H7 (cell line): ENCODE measurements around the gene THTPA. TPM values are rescaled to one million over a fixed set of nuclear protein-coding genes. Genes with fewer than 3 reads are reported as not detected.

Experiments used
- DNase-seq: peaks from one replicate; pipeline ENCODE4 v3.0.0; 2012
- H3K27me3 ChIP-seq: 2 replicates; pipeline ENCODE4 v1.6.0; 2011; ENCODE audit warnings: mild to moderate bottlenecking, low read length; ENCODE audit not compliant: control insufficient read depth, insufficient read depth
- H3K36me3 ChIP-seq: replicated peaks from 2 replicates; pipeline ENCODE4 v1.5.1; 2011; ENCODE audit warnings: low read length; ENCODE audit not compliant: control insufficient read depth, insufficient read depth
- H3K4me3 ChIP-seq: 2 replicates; pipeline ENCODE4 v1.5.1; 2011; ENCODE audit warnings: low read depth, mild to moderate bottlenecking, control low read depth, low read length, moderate library complexity; ENCODE audit not compliant: insufficient read depth
- total RNA-seq: library from RNA; depleted of rRNA; stranded (reverse); fragments of >200 nt; shearing (Covaris generic); gene quantifications from 2 replicates; pipeline ENCODE4 v1.2.3, GENCODE V29; 2014; rRNA removed

THTPA gene
- total RNA-seq, result 12.1 and 14.0 TPM in 2 replicates

DNA sequence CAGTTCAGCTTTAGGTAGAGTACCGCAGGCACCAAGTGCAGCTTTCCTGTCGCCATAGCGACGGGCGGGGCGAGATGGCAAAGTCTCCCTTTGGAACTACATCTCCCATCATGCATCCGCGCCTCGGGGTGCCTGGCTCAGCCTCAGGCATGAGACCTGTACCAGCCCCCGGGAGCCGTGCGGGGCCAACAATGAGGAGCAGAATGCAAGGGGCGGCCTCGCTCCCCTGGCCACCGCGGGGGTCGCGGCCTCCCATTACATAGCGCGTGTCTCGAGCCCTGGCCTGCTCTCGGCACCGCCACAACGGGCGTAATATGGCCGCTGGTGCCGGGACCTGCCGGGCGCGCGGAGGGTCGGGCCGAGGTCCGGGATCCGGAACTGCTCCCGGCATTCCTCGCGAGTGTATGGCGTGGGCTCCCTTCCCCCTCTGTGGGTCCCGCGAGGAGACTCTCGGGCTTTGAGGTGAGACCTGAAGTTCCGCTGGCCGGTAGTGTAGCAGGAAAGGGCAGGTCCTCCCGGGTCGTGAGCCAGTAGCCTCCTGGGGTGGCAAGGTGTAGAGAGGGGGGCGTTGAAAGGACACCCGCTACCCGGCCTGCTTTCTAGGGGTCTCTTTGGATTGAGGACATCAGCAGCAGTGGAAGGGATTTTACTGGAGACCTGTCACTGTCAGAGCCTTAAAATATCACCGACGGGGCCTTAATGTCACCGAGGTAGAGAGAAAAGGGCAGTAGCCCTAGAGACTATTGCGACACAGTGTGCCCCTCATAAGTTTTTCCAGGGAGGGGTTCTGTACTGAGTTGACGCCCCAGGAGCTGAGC is at the start of gene THTPA:
Gene THTPA, plus strand, starts transcription at position 390 of the 818 bp plus-strand sequence. CDS start 487 bp downstream, outside the sequence.
- H3K36me3 ChIP-seq, result peaks cover 15% of the 10 kb centered on the region
- DNase-seq, result peak; percentile 96

GRCh38 chr14:23512156-23512555 is 43.9 kb upstream of the THTPA start:
- H3K36me3 ChIP-seq, result no peaks in the 10 kb centered on the region
- DNase-seq, result no peak
- no peaks in the 10 kb centered on the region; the same call in 1 of the 2 replicates for H3K27me3 ChIP-seq
- no peak overlapping the region for H3K4me3 ChIP-seq

More for the DNA sequence above, at the start of gene THTPA:
- H3K27me3 ChIP-seq, result no peaks in the 10 kb centered on the region
- H3K4me3 ChIP-seq, result peak within 1 kb of the TSS; percentile 77

GRCh38 chr14:23513005-23513817 is 42.9 kb upstream of the THTPA start:
- H3K4me3 ChIP-seq, result no peak overlapping the region
- DNase-seq, result peak; percentile 14
- H3K27me3 ChIP-seq, result no peaks in the 10 kb centered on the region; the same call in 1 of the 2 replicates
- H3K36me3 ChIP-seq, result no peaks in the 10 kb centered on the region

- Histone ChIP-seq H3K36me3 (no peaks in the 10 kb centered on the region), H3K4me3 (no peak overlapping the region), H3K27me3 (no peaks in the 10 kb centered on the region; the same call in 1 of the 2 replicates)
- peak; percentile 10 for DNase-seq
Measured at GRCh38 chr14:23513818-23514643, 42.0 kb upstream of the THTPA start.

GRCh38 chr14:23514644-23514957 is 41.5 kb upstream of the THTPA start:
- H3K4me3 ChIP-seq, result no peak overlapping the region
- H3K27me3 ChIP-seq, result no peaks in the 10 kb centered on the region; the same call in 1 of the 2 replicates
- H3K36me3 ChIP-seq, result no peaks in the 10 kb centered on the region
- no peak for DNase-seq

DNA sequence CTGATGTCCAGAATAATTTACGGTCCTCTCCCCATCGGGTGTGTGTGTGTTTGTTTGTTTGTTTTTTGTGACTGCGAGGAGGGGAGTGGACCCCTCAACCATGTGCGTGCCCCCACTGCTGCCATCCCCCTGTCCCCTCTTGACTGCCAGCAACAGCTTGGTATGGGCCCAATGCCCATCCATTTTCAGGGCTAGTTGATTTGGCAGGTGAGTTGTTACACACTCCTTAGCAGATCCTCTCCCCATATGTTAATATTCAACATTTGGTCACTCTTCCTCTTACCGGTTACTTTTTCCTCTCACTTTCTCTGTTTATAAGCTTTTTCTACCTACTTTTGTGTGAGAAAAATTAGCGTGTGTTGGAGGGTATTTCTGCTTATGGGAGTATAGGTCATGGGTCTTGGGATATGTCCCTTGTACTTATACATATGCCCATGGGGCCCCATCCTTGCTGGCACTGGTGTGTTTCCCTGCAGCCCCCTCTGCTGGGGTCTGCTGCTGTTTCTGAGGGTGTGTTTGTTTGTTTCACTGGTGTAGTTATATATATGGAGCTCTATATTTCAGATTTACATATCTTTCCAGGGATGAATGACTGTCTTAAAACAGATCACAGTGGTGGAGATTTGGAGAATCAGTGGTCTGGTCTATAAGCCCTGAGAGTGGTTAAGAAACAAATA is 38.3 kb upstream of the THTPA start:
- Histone ChIP-seq H3K4me3 (no peak overlapping the region), H3K36me3 (no peaks in the 10 kb centered on the region), H3K27me3 (no peaks in the 10 kb centered on the region; the same call in 1 of the 2 replicates)
- DNase-seq, result no peak

DNA sequence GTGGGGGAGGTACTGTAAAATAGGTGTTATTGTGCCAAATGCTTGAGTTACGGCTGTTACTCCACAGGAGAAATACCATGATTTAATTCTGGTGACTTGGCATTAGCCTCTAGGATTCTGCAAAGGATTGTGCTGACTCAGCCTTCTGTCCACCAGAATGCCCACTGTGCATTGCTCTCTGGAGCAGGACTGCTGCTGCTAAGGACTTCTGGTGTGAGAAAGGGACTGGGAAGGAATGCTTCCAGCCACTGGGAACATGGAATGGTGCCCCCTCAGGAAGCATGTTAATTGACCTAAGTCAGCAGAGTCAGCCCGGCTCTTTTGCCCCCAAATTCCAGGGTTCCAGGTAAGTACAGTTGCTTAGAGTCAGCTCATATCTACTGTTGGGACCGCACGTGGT is 37.4 kb upstream of the THTPA start:
- peak; percentile 68 for DNase-seq

GRCh38 chr14:23520899-23521533 is 35.1 kb upstream of the THTPA start:
- Histone ChIP-seq H3K36me3 (peaks cover 4% of the 10 kb centered on the region), H3K27me3 (no peaks in the 10 kb centered on the region), H3K4me3 (no peak overlapping the region)
- DNase-seq, result peak; percentile 69

More for the DNA sequence above, 37.4 kb upstream of the THTPA start:
- H3K36me3 ChIP-seq, result no peaks in the 10 kb centered on the region; the same call in 1 of the 2 replicates
- no peak overlapping the region for H3K4me3 ChIP-seq
- no peaks in the 10 kb centered on the region; the same call in 1 of the 2 replicates for H3K27me3 ChIP-seq

- no peak for DNase-seq
- Histone ChIP-seq H3K27me3 (no peaks in the 10 kb centered on the region), H3K36me3 (peaks cover 12% of the 10 kb centered on the region), H3K4me3 (no peak overlapping the region)
Measured at GRCh38 chr14:23521785-23522640, 34.1 kb upstream of the THTPA start.

DNA sequence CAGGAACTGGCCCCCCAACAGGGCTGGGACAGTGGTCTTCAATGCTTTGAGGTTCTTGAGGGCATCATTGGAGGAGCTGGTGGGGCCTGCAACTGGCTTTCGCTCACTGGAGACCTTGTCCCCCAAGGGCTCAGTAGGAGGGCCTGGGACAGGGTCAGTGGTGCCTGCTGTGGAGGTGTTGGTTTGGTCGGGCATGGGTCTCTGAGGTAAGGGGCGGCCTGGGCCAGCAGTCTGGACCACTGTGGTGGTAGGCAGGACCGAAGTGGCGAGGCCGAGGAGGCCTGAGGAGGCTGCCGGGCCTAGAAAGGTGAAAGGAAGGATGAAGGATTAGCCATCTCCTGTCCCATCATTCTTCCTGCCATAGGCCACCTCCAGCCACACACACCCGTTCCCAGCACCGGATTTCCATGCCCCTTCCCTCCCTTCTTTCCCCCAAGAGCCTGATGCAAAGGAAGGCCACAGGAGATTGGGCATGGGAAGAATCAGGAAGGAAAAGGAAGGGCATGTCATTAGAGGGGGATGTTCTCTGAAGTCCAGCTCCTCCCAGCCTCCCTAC is 33.4 kb upstream of the THTPA start:
- H3K4me3 ChIP-seq, result no peak overlapping the region
- H3K27me3 ChIP-seq, result no peaks in the 10 kb centered on the region
- no peak for DNase-seq
- H3K36me3 ChIP-seq, result peaks cover 18% of the 10 kb centered on the region

DNA sequence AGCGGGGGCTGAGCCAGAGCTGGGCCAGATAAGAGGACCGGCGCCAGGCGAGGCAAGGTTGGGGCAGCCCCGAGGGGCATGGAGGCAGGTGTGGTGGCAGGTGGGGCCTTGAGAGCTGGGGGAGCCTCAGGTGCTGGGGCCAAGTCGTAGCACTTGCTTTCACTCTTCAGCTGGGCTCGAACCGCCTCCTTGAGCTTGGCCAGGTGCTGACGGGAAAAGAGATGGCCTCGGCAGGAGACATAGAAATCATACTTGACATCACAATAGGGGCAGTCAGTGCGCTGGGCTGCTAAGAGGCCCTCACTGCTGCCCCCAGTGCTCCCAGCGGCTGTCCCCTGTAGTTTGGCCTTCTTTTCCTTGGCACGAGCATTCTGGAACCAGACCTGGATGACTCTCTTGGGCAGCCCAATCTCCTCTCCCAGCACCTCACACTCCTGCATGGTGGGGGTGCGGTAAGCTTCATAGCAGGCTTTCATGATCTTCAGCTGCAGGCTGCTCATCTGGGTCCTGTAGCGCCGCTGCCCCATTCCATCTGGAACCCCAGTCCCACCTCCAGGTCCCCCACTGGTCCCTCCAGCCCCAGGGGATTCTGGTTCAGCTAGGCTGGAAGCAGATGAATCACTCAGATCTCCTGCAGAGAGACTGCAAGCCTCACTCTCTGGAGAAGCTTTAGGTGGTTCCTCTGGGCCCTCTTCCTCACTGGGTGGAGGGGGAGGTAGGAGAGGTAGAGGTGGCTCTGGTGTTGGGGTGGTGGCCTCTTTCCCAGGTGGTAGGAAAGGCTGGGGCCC is 32.6 kb upstream of the THTPA start:
- Histone ChIP-seq H3K36me3 (peaks cover 22% of the 10 kb centered on the region), H3K27me3 (no peaks in the 10 kb centered on the region), H3K4me3 (no peak overlapping the region)
- DNase-seq, result no peak

DNA sequence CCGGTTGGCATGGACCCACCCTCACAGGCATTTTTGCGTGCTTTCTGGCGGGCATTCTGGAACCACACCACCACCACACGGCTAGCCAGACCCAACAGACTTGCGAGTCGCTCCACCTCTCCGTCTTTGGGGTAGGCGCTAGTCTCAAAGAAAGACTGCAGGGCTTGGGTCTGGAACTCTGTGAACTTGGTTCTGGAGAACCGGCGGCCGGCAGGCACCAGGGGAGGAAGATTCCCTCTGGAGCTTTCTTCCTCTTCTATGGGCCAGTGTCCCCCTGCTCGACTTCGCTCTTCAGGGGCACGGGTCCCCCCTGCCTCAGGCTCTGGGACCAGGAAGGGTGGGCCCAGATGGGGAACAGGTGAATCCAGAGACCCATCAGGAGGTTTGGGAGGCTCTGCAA is 31.1 kb upstream of the THTPA start:
- no peak for DNase-seq
- no peak overlapping the region for H3K4me3 ChIP-seq
- no peaks in the 10 kb centered on the region for H3K27me3 ChIP-seq
- peaks cover 32% of the 10 kb centered on the region for H3K36me3 ChIP-seq
